Glutamatergic neuron (in vitro differentiated cells): ENCODE measurements around the gene KCNT1. TPM values are rescaled to one million over a fixed set of nuclear protein-coding genes. Genes with fewer than 3 reads are reported as not detected.

ENCODE experiments used
- DNase-seq: peaks from one replicate; pipeline ENCODE4 v3.0.0; 2022
- H3K27ac Mint-ChIP-seq: one replicate; pipeline ENCODE4 v1.8.0; 2020; ENCODE audit warnings: mild to moderate bottlenecking, mixed read lengths, inconsistent platforms; ENCODE audit not compliant: unreplicated experiment
- H3K27me3 Mint-ChIP-seq: one replicate; pipeline ENCODE4 v1.8.0; 2020; ENCODE audit warnings: mild to moderate bottlenecking, moderate library complexity, mixed read lengths, inconsistent platforms; ENCODE audit not compliant: unreplicated experiment
- H3K36me3 Mint-ChIP-seq: one replicate; pipeline ENCODE4 v1.8.0; 2020; ENCODE audit warnings: mild to moderate bottlenecking, mixed read lengths, inconsistent platforms; ENCODE audit not compliant: unreplicated experiment
- H3K4me1 Mint-ChIP-seq: one replicate; pipeline ENCODE4 v1.8.0; 2020; ENCODE audit warnings: mild to moderate bottlenecking, low read depth, mixed read lengths, inconsistent platforms; ENCODE audit not compliant: unreplicated experiment
- H3K4me3 Mint-ChIP-seq: one replicate; pipeline ENCODE4 v1.8.0; 2020; ENCODE audit warnings: mild to moderate bottlenecking, mixed read lengths, inconsistent platforms; ENCODE audit not compliant: unreplicated experiment
- H3K9me3 Mint-ChIP-seq: one replicate; pipeline ENCODE4 v1.8.0; 2020; ENCODE audit warnings: mild to moderate bottlenecking, moderate library complexity, mixed read lengths, inconsistent platforms; ENCODE audit not compliant: unreplicated experiment
- total RNA-seq: library from RNA; stranded (reverse); fragmentation: NEBNext Ultra II Directional; extraction: Animal tissue kit (Norgen Biotek cat#: 25700); gene quantifications from one replicate; pipeline ENCODE4 v1.2.1, GENCODE V29; 2021; ENCODE audit not compliant: unreplicated experiment
- TF ChIP-seq, protein P1 (sequence below): fragments of 200-600 bp; sonication (generic); IDR thresholded peaks from one replicate; pipeline ENCODE4 v1.5.0; 2021; ENCODE audit not compliant: partially characterized antibody, unreplicated experiment

Gene KCNT1
- total RNA-seq, 1 donor from 2014 or later: 0.76 TPM

DNA sequence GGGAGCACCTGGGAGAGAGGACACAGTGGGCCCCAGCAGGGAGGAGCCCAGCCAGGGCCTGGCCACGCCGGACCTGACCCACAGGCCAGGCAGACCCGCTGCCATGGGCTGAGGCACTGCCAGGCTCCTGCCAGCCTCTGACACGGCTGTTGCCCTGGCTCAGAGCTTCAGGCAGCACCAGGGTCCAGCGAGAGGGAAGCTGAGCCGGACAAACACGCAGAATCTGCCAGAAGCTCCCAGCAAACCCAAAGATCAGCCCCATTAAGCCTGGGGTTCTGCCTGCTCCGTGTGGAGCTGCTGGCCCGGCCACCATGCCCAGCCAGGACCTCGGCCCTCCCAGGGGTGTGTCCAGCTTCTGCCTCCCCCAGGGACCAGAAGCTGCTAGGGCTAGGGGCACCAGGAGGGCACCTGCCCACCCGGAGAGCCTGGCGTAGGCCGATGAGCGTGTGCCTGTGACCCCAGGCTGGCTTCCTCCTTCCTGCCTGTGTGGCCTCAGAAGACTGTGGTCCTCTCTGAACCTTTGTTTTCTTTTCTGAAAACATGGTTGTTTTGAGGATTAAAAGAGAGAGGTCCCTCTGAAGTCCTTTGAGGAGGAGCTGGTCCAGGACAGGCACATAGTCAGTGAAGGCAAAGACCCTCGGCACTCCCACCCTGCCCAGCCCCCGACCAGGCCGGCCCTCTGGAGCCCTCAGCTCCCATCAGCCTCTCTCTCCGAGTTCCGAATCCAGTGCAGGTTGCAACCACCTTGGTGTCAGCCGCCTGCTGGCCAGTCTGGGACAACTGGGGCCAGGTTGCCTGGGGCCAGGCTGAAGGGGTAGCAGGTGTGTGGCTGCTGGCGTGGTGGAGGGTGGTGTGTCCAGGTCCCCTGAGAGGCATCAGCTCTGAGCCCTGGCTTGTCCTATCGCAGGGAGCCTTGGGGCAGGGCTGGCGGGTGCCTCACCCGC lies 39.6 kb downstream of the KCNT1 start:
- TF ChIP-seq, protein P1, sequence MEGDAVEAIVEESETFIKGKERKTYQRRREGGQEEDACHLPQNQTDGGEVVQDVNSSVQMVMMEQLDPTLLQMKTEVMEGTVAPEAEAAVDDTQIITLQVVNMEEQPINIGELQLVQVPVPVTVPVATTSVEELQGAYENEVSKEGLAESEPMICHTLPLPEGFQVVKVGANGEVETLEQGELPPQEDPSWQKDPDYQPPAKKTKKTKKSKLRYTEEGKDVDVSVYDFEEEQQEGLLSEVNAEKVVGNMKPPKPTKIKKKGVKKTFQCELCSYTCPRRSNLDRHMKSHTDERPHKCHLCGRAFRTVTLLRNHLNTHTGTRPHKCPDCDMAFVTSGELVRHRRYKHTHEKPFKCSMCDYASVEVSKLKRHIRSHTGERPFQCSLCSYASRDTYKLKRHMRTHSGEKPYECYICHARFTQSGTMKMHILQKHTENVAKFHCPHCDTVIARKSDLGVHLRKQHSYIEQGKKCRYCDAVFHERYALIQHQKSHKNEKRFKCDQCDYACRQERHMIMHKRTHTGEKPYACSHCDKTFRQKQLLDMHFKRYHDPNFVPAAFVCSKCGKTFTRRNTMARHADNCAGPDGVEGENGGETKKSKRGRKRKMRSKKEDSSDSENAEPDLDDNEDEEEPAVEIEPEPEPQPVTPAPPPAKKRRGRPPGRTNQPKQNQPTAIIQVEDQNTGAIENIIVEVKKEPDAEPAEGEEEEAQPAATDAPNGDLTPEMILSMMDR: no peak
- H3K27ac Mint-ChIP-seq: no peak overlapping the region
- DNase-seq: no peak
- peaks cover 2% of the 10 kb centered on the region for H3K4me1 Mint-ChIP-seq
- peaks cover 5% of the 10 kb centered on the region for H3K27me3 Mint-ChIP-seq
- H3K4me3 Mint-ChIP-seq: no peak overlapping the region
- no peaks in the 10 kb centered on the region for H3K36me3 Mint-ChIP-seq
- H3K9me3 Mint-ChIP-seq: no peaks in the 10 kb centered on the region

DNA sequence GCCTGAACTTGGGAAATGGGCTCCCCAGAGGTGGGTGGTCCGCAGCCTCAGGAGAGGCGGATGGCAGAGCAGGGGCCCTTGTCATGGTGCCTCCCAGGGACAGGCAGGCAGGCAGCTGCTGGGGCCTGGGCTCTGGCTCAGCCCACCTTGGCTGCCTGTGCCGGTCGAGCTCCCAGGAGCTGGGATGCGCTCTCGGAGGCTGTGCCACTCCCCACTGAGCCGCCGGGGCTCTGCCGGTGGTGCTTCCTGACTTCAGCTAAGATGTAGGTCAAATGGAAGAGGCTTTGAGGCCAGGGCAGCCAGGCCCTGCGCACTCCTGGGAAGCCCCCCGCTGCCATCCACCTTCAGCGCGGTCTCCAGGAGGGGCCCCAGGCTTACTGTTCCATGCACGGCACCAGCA lies 41.0 kb downstream of the KCNT1 start:
- Mint-ChIP-seq H3K9me3 (no peaks in the 10 kb centered on the region), H3K27ac (no peak overlapping the region), H3K27me3 (peaks cover 2% of the 10 kb centered on the region), H3K36me3 (no peaks in the 10 kb centered on the region), H3K4me3 (no peak overlapping the region), H3K4me1 (peaks cover 2% of the 10 kb centered on the region)
- TF ChIP-seq, protein P1: no peak
- DNase-seq: no peak

DNA sequence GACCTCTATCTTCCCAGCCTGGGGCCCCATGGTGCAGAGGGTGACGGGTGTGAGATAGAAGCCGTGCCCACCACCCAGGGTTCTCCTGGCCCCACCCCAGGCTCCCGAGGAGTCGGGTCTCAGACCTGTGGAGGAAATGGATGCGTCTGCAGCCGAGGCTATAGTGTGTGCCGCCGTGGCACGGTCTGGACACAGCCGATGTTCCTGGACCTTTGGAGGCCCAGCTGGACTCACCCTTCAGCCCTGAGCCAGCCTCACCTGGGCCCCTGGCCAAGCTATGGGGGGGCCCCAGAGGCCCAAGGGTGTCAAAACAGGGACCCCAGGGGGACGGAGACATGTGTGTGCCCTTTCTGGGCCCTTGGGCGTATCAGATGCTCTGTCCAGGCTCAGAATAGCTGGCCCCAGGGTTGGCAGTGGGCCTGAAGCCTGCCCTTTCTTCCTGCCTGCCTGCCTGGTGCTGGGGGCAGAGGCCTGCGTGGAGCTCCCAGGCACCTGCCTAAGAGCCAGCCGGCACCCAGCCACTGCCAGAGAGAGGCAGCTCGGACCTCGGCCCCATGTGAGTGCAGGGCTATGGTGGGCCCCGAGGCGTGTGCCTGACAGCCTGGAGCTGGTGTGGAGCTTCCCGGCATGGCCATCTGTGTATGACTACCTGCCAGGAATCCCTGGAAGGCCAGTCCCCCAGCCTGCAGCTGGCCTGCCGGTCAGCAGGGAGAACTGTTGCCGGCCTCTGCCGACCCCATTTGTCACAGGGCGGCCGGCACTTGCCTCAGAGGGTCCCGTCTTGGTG lies 41.8 kb downstream of the KCNT1 start:
- TF ChIP-seq, protein P1: no peak
- H3K27ac Mint-ChIP-seq: no peak overlapping the region
- no peak overlapping the region for H3K4me3 Mint-ChIP-seq
- H3K36me3 Mint-ChIP-seq: no peaks in the 10 kb centered on the region
- DNase-seq: no peak
- H3K9me3 Mint-ChIP-seq: no peaks in the 10 kb centered on the region
- peaks cover 2% of the 10 kb centered on the region for H3K4me1 Mint-ChIP-seq
- H3K27me3 Mint-ChIP-seq: peaks cover 2% of the 10 kb centered on the region

DNA sequence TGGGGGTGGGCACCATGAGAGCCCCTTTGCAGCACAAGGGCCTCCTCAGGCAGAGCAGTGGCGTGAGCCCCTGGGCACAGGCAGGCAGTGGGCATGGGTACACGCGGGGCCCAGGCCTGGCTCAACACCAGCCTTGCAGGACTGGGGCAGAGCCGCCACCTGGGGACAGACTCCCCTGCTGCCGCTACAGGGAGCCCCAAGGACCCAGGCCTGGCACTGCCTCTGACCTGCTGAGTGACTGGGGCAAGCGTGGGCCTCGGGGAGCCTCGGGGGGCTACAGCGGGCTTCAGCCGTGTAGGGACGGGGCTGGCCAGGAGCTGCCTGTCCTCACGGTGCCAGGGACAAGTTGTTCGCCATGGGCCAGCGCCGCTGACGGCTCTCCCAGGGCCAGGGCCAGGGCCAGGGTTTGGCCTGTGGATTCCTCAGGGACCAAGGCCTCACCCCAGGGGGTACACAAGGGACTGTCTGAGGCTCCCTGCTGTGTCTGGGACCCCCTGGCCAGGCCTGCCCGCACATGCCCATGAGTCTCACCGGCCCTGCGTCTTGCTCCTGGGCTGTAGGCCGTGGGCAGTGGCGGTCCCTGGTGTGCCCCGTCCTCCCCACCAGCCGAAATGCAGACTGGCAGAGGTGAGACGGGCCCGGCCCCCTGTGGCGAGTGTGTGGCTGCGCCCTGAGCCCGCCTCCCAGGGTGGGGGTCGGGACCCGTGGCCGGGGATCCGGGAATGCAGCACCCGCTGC lies 42.5 kb downstream of the KCNT1 start:
- Mint-ChIP-seq H3K36me3 (no peaks in the 10 kb centered on the region), H3K4me3 (no peak overlapping the region), H3K4me1 (peaks cover 2% of the 10 kb centered on the region), H3K9me3 (no peaks in the 10 kb centered on the region), H3K27me3 (peaks cover 2% of the 10 kb centered on the region), H3K27ac (no peak overlapping the region)
- TF ChIP-seq, protein P1: no peak
- DNase-seq: no peak
